HL-60 (cell line): ENCODE data around the gene STKLD1.

Experiments
- GABPA ChIP-seq: IDR thresholded peaks from 2 replicates; pipeline ENCODE4 v1.6.1; 2012; ENCODE audit warnings: low read depth
- POLR2AphosphoS5 ChIP-seq: IDR thresholded peaks from 2 replicates; pipeline ENCODE4 v1.6.1; 2012; ENCODE audit warnings: low read depth
- REST ChIP-seq: IDR thresholded peaks from 2 replicates; pipeline ENCODE4 v1.6.1; 2012; ENCODE audit warnings: low read depth; ENCODE audit not compliant: insufficient replicate concordance
- SPI1 ChIP-seq: IDR thresholded peaks from 2 replicates; pipeline ENCODE4 v1.6.1; 2012; ENCODE audit warnings: low read depth, mild to moderate bottlenecking, borderline replicate concordance
- TF ChIP-seq, protein P1 (sequence below): IDR thresholded peaks from one replicate; pipeline ENCODE4 v1.5.1; 2011; ENCODE audit warnings: low read length, control low read depth, inconsistent platforms; ENCODE audit not compliant: insufficient read depth

- TF ChIP-seq, protein P1, sequence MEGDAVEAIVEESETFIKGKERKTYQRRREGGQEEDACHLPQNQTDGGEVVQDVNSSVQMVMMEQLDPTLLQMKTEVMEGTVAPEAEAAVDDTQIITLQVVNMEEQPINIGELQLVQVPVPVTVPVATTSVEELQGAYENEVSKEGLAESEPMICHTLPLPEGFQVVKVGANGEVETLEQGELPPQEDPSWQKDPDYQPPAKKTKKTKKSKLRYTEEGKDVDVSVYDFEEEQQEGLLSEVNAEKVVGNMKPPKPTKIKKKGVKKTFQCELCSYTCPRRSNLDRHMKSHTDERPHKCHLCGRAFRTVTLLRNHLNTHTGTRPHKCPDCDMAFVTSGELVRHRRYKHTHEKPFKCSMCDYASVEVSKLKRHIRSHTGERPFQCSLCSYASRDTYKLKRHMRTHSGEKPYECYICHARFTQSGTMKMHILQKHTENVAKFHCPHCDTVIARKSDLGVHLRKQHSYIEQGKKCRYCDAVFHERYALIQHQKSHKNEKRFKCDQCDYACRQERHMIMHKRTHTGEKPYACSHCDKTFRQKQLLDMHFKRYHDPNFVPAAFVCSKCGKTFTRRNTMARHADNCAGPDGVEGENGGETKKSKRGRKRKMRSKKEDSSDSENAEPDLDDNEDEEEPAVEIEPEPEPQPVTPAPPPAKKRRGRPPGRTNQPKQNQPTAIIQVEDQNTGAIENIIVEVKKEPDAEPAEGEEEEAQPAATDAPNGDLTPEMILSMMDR, result no peak
- TF ChIP-seq POLR2AphosphoS5 (no peak), REST (no peak), GABPA (no peak), SPI1 (no peak)
Measured at GRCh38 chr9:133332381-133332730, 43.8 kb upstream of the STKLD1 start.
